GM18526 (cell line): Measurements from ENCODE around the gene DUSP15.

ENCODE experiments used
- POLR2A ChIP-seq: IDR thresholded peaks from 3 replicates; pipeline ENCODE4 v1.6.1; 2011; ENCODE audit not compliant: insufficient read length; ENCODE audit errors: extremely low read depth

DUSP15 gene

DNA sequence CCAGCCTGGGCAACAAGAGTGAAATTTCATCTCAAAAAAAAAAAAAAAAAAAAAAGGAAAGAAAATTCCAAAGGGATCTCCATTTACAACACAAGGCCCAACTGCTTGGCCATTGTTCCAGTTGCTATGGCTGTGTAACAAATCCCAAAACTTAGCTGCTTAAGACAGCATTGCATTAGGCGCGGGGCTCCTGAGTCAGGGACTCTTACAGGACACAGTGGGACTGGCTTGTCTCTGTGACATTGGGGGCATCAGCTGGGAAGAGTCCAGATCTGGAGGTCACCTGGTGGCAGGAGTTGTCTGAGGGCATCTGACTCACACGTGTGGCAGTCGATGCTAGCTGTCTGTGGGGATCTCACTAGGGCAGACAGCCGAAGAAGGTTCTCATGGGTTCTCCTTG is 35.7 kb upstream of the DUSP15 start:
- no peak for TF ChIP-seq POLR2A

DNA sequence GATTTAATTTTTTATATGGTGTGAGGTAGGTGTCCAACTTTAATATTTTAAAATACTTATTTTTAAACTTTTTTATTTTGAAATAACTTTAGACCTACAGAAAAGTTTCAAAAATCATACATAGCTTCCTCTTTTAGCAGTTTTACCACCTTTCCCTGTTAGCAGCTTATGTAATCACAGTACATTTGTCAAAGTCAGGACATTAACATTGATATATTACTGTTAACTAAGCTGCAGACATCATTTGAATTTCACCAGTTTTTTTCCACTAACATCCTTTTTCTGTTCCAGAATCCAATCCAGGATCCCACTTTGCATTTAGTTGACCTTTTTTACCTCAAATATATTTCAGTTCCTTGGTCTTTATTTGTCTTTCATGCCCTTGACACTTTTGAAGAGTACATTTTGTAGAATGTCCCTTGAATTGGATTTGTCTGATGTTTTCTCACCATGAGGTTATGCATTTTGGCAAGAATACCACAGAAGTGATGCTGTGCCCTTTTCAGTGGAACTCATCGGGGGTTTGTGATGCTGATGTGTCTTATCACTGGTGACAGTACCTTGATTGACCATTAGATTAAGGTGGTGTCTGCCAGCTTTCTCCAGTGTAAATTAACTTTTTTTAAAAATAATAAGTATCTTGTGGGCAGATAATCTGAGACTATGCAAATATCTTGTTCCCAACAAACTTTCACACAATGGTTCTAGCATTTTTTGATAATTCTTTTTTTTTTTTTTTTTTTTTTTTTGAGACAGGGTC is 33.5 kb upstream of the DUSP15 start:
- TF ChIP-seq POLR2A, result no peak

GRCh38 chr20:31901615-31902014 is 31.3 kb upstream of the DUSP15 start:
- TF ChIP-seq POLR2A, result no peak

- no peak for TF ChIP-seq POLR2A
Measured at GRCh38 chr20:31897541-31897940, 27.2 kb upstream of the DUSP15 start.

DNA sequence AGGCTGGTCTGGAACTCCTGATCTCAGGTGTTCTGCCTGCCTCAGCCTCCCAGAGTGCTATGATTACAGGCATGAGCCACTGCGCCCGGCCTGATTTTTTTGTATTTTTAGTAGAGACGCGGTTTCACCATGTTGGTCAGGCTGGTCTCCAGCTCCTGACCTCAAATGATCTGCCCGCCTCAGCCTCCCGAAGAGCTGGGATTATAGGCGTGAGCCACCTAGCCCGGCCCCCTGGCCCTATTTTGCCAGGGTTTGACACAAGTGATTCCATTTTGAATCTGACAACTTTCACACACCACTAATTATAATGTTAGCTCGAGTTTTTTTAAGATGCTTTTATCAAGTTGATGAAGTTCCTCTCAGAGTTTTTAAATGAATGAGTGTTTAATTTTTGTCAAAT is 25.7 kb upstream of the DUSP15 start:
- TF ChIP-seq POLR2A, result no peak

GRCh38 chr20:31894980-31895675 is 24.8 kb upstream of the DUSP15 start:
- no peak for TF ChIP-seq POLR2A

DNA sequence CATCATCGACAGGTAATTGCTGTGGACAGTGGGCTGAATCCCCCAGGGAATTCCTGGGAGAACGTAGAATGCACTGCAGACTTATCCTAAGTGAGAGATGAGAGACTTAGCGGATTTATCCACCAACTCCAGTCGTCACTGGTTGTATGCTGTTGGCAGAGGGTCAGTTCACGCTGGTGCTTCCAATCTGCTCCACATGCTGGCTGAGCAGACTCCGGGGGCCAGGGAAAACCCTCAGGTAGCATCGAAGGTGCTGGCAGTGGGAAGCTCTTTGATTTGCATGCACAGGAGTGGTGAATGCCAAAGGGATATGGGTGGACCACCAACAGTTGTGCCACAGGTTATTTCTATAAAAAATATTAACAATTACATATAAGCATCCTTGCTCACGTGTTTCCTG is 20.3 kb upstream of the DUSP15 start:
- no peak for TF ChIP-seq POLR2A

DNA sequence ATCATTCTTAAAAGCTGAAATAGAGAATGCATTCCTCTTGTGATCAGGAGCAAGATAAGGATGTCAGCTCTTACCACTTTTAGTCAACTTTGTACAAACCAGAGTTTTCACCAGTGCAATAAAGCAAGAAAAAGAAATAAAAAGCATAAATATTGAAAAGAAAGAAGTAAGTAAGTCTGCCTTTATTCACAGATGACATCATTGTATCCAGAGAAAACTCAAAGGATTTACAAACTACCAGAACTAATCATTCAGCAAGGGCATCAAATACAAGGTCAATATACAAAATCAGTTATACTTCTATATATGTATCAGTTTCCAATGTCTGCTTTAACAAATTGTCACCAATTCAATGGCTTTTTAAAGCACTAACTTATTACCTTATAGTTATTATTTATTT is 13.5 kb upstream of the DUSP15 start:
- no peak for TF ChIP-seq POLR2A

DNA sequence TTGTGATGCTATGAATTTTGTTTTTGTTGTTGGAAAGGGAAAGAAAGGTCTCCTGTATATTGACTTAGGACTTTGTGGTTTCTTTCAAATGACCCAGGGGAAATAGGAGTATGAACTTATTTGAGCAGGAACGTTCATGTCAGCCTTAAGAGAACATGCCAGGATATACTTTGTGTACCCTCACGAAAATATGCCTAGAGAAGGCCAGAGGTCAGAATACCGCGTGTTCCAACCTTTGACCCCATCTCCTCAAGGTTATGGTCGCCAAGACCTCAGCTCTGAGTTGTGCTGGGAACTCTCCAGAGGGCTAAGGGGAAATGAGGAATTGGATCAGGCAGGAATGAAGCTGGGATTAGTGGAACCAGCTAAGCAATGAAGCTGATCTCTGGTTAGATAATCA is 11.6 kb upstream of the DUSP15 start:
- no peak for TF ChIP-seq POLR2A

GRCh38 chr20:31879143-31879987 is 9.0 kb upstream of the DUSP15 start:
- peak; percentile 25 for TF ChIP-seq POLR2A

- TF ChIP-seq POLR2A, result no peak
Measured at GRCh38 chr20:31877684-31878083, 7.4 kb upstream of the DUSP15 start.

- no peak for TF ChIP-seq POLR2A
Measured at GRCh38 chr20:31875671-31876070, 5.3 kb upstream of the DUSP15 start.

- no peak for TF ChIP-seq POLR2A
Measured at GRCh38 chr20:31872406-31872805, 2.1 kb upstream of the DUSP15 start.

- no peak for TF ChIP-seq POLR2A
Measured at GRCh38 chr20:31871618-31871954, 1.3 kb upstream of the DUSP15 start.

DNA sequence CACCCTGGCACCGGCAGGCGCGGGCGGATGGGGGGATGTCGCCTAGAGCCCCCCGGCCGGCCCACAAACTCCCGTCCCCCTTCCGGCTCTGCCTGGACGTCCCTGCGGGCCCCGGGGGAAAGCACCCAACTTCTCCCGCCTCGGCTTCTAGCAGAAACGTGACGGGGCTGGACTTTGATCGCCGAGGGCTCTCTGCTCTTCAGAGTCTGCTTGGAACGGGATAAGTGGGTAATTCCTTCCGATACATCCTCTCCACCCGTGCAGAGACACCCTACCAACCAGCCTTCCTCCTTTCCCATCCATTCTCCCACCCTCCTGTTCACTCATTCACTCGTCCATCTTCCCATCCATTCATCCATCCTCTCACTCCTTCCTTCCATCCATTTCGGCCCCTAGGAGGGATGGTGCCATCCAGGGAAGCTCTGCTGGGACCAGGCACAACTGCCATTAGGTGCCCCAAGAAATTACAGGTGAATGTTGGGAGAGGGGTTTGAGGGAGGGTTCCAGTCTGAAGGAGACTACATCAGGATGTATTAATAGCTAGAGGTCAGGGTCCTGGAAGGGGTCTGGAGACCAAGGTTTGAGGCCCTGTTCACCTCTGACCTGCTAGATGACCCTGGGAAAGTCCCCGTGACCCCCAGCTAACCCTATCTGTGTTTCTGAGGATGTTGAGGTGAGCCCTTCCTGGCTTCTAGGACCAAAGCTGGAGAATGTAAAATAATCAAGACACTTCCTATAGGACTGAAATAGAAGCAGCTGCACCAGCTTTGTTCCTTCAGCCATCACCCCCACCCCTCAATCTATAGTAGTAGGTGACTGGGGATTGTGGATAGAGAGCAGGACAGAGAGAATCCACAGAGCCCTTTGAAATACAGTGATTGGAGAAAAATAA is 645 bp upstream of the DUSP15 start:
- no peak for TF ChIP-seq POLR2A
